GM21526 (cell line): ENCODE results near the gene RIPPLY3.

Experiments used
- ATAC-seq: cut with Tn5 transposase; IDR thresholded peaks from one replicate; pipeline ENCODE4 v1.9.1; 2021; ENCODE audit warnings: moderate library complexity; ENCODE audit not compliant: unreplicated experiment, low FRiP score

The RIPPLY3 gene

GRCh38 chr21:37055271-37055855 is 48.9 kb downstream of the RIPPLY3 start:
- no peak for ATAC-seq

GRCh38 chr21:37057614-37058013 is 51.1 kb downstream of the RIPPLY3 start:
- no peak for ATAC-seq

GRCh38 chr21:37058261-37058660 is 51.8 kb downstream of the RIPPLY3 start:
- no peak for ATAC-seq

- ATAC-seq, result no peak
Observed at GRCh38 chr21:37059181-37059580, 52.7 kb downstream of the RIPPLY3 start.

- ATAC-seq, result no peak
Observed at GRCh38 chr21:37060296-37060695, 53.8 kb downstream of the RIPPLY3 start.

- ATAC-seq, result no peak
Observed at GRCh38 chr21:37061926-37062592, 55.6 kb downstream of the RIPPLY3 start.

- ATAC-seq, result no peak
Observed at GRCh38 chr21:37062593-37062935, 56.1 kb downstream of the RIPPLY3 start.

- no peak for ATAC-seq
Observed at GRCh38 chr21:37063433-37063832, 56.9 kb downstream of the RIPPLY3 start.

GRCh38 chr21:37064841-37065240 is 58.3 kb downstream of the RIPPLY3 start:
- no peak for ATAC-seq

- ATAC-seq, result no peak
Observed at GRCh38 chr21:37065561-37066177, 59.2 kb downstream of the RIPPLY3 start.
